ENCODE measurements around the gene FKRP.

DNA sequence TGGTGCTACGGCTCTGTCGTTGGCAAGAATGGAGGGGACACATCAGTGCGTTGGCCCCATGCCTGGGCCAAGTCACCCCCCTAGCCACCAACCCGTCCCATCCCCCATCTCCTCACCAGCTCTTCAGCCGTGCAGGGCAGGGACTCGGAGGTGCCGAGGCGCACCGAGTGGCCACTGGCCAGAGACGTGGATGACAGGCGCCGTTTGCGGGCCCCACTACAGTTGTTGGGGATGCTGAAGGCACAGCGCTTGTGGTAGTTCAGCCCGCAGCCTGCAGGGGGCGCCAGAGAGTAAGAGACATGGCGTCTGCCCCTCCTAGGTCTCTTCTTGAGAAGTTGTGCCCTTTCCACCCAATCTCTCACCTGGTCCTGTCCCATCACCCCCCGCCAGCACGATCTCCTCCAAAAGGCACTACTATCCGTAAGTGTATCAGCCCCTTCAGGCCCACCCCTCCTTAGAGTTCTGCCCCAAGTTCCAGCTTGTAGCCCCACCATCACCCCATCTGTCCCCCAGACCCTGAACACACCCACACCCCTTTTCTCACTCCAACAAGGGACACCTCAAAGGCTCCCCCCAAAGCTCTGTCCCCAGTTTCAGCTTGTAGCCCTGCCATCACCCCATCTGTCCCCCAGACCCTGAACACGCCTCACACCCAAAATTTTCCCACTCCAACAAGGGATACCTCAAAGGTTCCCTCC is 41.3 kb upstream of the FKRP start:
- TF ChIP-seq OSR1 (CRISPR knock-in tag; IDR thresholded peaks at IDR 0.05) (no peak), ZFP30 (CRISPR knock-in tag; IDR thresholded peaks at IDR 0.05) (no peak), TOX (CRISPR knock-in tag; IDR thresholded peaks at IDR 0.05; ENCODE audit: borderline replicate concordance) (no peak), ESRRG (CRISPR knock-in tag; IDR thresholded peaks at IDR 0.05) (no peak)
- TF ChIP-seq, protein P1, sequence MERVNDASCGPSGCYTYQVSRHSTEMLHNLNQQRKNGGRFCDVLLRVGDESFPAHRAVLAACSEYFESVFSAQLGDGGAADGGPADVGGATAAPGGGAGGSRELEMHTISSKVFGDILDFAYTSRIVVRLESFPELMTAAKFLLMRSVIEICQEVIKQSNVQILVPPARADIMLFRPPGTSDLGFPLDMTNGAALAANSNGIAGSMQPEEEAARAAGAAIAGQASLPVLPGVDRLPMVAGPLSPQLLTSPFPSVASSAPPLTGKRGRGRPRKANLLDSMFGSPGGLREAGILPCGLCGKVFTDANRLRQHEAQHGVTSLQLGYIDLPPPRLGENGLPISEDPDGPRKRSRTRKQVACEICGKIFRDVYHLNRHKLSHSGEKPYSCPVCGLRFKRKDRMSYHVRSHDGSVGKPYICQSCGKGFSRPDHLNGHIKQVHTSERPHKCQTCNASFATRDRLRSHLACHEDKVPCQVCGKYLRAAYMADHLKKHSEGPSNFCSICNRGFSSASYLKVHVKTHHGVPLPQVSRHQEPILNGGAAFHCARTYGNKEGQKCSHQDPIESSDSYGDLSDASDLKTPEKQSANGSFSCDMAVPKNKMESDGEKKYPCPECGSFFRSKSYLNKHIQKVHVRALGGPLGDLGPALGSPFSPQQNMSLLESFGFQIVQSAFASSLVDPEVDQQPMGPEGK (CRISPR knock-in tag; IDR thresholded peaks at IDR 0.05; ENCODE audit: borderline replicate concordance): no peak
